ENCODE data around the gene AMY2A.
"Not testable (repeated sequence)": the region's sequence is repeated elsewhere in the genome, so short reads cannot be mapped to it uniquely, and the experiment has no call there.

AMY2A gene

DNA sequence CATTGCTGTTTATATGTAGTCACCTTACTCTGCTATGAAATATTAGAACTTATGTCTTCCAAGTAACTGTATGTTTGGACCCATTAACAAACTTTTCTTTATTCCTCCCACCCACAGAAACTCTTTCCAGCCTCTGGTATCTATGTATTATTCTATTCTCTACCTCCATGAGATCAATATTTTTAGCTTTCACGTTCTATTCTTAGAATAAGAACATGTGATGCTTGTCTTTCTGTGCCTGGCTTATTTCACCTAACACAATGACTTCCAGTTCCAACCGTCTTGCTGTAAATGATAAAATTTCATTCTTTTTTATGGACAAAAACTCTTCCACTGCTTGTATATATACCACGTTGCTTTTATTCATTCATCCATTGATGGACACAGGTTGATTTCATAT is 24.0 kb downstream of the AMY2A start:
- H3K4me3 ChIP-seq (ENCODE audit: low read depth, low read length); H3K27me3 ChIP-seq (ENCODE audit: insufficient read depth, low read length); H3K79me2 ChIP-seq (ENCODE audit: control insufficient read depth, insufficient read depth, low read length, unreplicated experiment); H3K36me3 ChIP-seq (ENCODE audit: insufficient read depth, low read length); H3K27ac ChIP-seq (ENCODE audit: low read depth, low read length); H3K4me1 ChIP-seq (ENCODE audit: control insufficient read depth, insufficient read depth, low read length, unreplicated experiment); H2AFZ ChIP-seq (ENCODE audit: low read length, unreplicated experiment): not testable (repeated sequence)

DNA sequence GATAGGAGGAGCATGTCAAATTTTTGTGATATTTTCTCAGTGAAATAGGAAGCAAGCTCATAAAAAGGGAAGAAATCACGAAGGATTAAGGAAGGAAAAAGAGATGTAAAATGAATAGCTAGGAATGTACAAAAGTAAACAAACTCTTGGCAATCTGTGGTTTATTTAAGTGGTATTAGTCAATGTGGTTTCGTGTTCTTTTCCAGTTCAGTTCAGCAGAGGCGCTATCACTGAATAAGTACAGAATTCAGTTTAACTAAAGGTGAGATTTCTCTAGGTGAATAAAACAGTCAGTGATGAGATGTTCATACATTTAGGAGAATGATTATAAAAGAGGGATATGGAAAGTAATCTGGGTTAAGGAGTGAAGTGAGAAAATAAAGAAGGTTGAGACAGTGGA is 26.7 kb downstream of the AMY2A start:
- not testable (repeated sequence) for H3K36me3 ChIP-seq (ENCODE audit: insufficient read depth, low read length); H3K4me1 ChIP-seq (ENCODE audit: control insufficient read depth, insufficient read depth, low read length, unreplicated experiment); H3K27me3 ChIP-seq (ENCODE audit: insufficient read depth, low read length); H3K27ac ChIP-seq (ENCODE audit: low read depth, low read length); H2AFZ ChIP-seq (ENCODE audit: low read length, unreplicated experiment); H3K79me2 ChIP-seq (ENCODE audit: control insufficient read depth, insufficient read depth, low read length, unreplicated experiment); H3K4me3 ChIP-seq (ENCODE audit: low read depth, low read length)

DNA sequence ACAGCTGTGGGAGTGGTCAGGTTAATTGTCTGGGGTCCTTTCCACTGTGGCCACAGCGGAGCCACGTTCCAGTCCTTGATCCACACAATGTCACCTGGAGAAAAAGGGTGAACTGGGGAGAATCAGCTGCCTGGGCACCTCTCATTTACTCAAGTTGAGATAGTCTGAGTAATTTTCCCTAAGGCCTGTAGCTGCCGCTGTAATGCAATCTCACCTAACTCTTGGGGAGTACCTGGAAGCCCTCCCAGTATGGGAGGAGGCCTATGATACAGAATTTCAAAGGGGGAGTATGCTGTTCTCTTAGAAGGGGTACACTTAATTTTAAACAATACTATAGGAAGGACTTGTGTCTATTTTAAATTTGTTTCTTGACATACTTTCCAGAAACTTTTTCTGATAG is 33.1 kb downstream of the AMY2A start:
- not testable (repeated sequence) for H2AFZ ChIP-seq (ENCODE audit: low read length, unreplicated experiment); H3K36me3 ChIP-seq (ENCODE audit: insufficient read depth, low read length); H3K27ac ChIP-seq (ENCODE audit: low read depth, low read length); H3K4me1 ChIP-seq (ENCODE audit: control insufficient read depth, insufficient read depth, low read length, unreplicated experiment); H3K27me3 ChIP-seq (ENCODE audit: insufficient read depth, low read length); H3K4me3 ChIP-seq (ENCODE audit: low read depth, low read length); H3K79me2 ChIP-seq (ENCODE audit: control insufficient read depth, insufficient read depth, low read length, unreplicated experiment)

DNA sequence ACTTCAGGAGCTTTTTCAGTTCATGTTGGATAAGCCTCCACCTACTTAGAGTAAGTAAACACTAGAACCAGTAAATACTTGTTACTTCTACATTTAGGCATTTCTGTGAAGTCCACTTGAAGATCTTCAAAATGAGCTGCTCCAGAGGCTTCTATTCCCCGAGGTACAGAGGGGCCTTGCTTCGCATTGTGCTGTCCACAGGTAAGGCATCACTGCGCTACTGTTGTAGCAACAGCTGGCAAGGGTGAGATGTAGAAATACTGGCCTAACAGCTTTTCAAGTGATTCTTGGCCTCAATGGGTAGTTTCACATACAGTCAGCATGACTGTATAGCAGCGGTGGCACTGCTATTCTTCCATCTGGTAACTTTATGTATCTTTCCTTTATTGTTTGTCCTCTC is 33.7 kb downstream of the AMY2A start:
- H3K4me1 ChIP-seq (ENCODE audit: control insufficient read depth, insufficient read depth, low read length, unreplicated experiment); H3K36me3 ChIP-seq (ENCODE audit: insufficient read depth, low read length); H3K79me2 ChIP-seq (ENCODE audit: control insufficient read depth, insufficient read depth, low read length, unreplicated experiment); H2AFZ ChIP-seq (ENCODE audit: low read length, unreplicated experiment); H3K27ac ChIP-seq (ENCODE audit: low read depth, low read length); H3K27me3 ChIP-seq (ENCODE audit: insufficient read depth, low read length); H3K4me3 ChIP-seq (ENCODE audit: low read depth, low read length): not testable (repeated sequence)

DNA sequence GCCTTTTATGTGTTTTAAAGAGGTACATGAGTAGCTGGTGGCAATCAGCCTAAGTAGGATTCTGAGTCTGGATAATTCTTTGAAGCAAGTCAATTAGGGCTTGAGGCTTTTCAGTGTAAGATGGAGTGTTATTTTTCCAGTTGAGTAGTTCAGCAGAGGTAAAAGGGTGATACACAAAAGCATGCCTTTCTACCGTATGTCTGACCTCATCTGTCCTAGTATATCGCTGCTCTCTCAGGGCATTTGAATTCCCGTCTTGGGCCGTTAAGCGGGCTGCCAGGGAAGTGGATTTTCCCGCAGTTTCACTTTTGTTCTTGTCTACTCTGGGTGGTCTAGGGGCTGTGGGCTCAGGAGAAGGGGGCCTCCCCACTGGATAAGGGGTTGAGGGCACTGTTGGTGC is 36.9 kb downstream of the AMY2A start:
- not testable (repeated sequence) for H3K27ac ChIP-seq (ENCODE audit: low read depth, low read length); H3K27me3 ChIP-seq (ENCODE audit: insufficient read depth, low read length); H3K4me3 ChIP-seq (ENCODE audit: low read depth, low read length); H3K36me3 ChIP-seq (ENCODE audit: insufficient read depth, low read length); H2AFZ ChIP-seq (ENCODE audit: low read length, unreplicated experiment); H3K4me1 ChIP-seq (ENCODE audit: control insufficient read depth, insufficient read depth, low read length, unreplicated experiment); H3K79me2 ChIP-seq (ENCODE audit: control insufficient read depth, insufficient read depth, low read length, unreplicated experiment)

DNA sequence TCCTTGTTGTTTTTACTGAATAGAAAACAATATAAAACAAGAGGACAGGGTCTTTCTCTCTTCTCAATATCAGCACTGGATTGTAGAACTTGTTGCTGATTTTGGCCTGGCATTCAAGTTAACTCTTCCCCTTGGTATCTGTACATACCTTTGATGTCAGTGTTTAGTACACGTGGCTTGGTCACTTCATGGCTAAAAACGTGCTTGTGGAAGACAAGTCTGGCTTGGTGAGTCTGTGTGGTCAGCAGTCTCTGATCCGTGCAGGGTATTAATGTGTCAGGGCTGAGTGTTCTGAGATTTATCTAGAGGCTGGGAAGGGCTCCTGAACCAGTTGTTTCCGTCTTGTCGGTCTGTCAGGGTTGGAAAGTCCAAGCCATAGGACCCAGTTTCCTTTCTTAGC is 38.2 kb downstream of the AMY2A start, which contains the start of gene AMY1A:
Gene AMY1A, plus strand, starts transcription at position 301 of the 400 bp plus-strand sequence. CDS start 571 bp downstream, outside the sequence.
- not testable (repeated sequence) for H2AFZ ChIP-seq (ENCODE audit: low read length, unreplicated experiment); H3K36me3 ChIP-seq (ENCODE audit: insufficient read depth, low read length); H3K4me3 ChIP-seq (ENCODE audit: low read depth, low read length); H3K27me3 ChIP-seq (ENCODE audit: insufficient read depth, low read length); H3K27ac ChIP-seq (ENCODE audit: low read depth, low read length); H3K4me1 ChIP-seq (ENCODE audit: control insufficient read depth, insufficient read depth, low read length, unreplicated experiment); H3K79me2 ChIP-seq (ENCODE audit: control insufficient read depth, insufficient read depth, low read length, unreplicated experiment)

Measured in ACC112 (cell line).